Naive B cell (primary cell): ENCODE results near the gene SND1. TPM values are rescaled to one million over a fixed set of nuclear protein-coding genes. Genes with fewer than 3 reads are reported as not detected.

ENCODE experiments used
- ATAC-seq, 2 donors: fragments of 150-1000 bp; cut with Tn5 transposase; 2 replicates each; pipeline ENCODE4 v1.10.0; 2021; ENCODE audit warnings: low read depth in 2 of 2, mild to moderate bottlenecking in 2 of 2, moderate library complexity in 2 of 2
- DNase-seq: peaks from one replicate; pipeline ENCODE4 v3.0.0; 2022
- H3K27ac Mint-ChIP-seq, 6 donors: one replicate each; pipeline ENCODE4 v1.8.0; 2020 to 2022; ENCODE audit warnings: mild to moderate bottlenecking in 6 of 6, mixed read lengths in 6 of 6, moderate library complexity in 5 of 6, inconsistent platforms in 2 of 6
- H3K27me3 Mint-ChIP-seq, 3 donors: one replicate each; pipeline ENCODE4 v1.8.0; 2021 to 2022; ENCODE audit warnings: mixed read lengths in 3 of 3, mild to moderate bottlenecking in 1 of 3
- H3K36me3 Mint-ChIP-seq, 2 donors: one replicate each; pipeline ENCODE4 v1.8.0; 2020 to 2022; ENCODE audit warnings: mixed read lengths in 2 of 2, inconsistent platforms in 1 of 2, mild to moderate bottlenecking in 1 of 2
- H3K4me1 Mint-ChIP-seq, 3 donors: one replicate each; pipeline ENCODE4 v1.8.0; 2020 to 2022; ENCODE audit warnings: mixed read lengths in 3 of 3, inconsistent platforms in 1 of 3, mild to moderate bottlenecking in 1 of 3, moderate library complexity in 1 of 3
- H3K4me3 Mint-ChIP-seq, 8 donors: one replicate each; pipeline ENCODE4 v1.8.0; 2020 to 2022; ENCODE audit warnings: mild to moderate bottlenecking in 8 of 8, mixed read lengths in 8 of 8, moderate library complexity in 8 of 8, inconsistent platforms in 2 of 8
- H3K9me3 Mint-ChIP-seq, 7 donors: one replicate each; pipeline ENCODE4 v1.8.0; 2020 to 2022; ENCODE audit warnings: mixed read lengths in 7 of 7, mild to moderate bottlenecking in 5 of 7, inconsistent platforms in 2 of 7, moderate library complexity in 1 of 7
- polyA plus RNA-seq, 6 donors: library from polyadenylated mRNA; unstranded; fragments of 300-500 nt; fragmentation: Illumina TruSeq; gene quantifications; one replicate each; pipeline ENCODE4 v1.2.3, GENCODE V29; 2021; ENCODE audit warnings: low read depth in 6 of 6

The SND1 gene
- 10 to 100 TPM; 50.6 to 83.1 (median 74.2) TPM for polyA plus RNA-seq

- Mint-ChIP-seq H3K27me3 (peaks cover 0 to 4% (median 0%) of the 10 kb centered on the region in 3 donors), H3K9me3 (no peaks in the 10 kb centered on the region), H3K4me1 (peaks cover 45 to 58% (median 52%) of the 10 kb centered on the region in 3 donors), H3K27ac (peak within 1 kb of the TSS in 5 of 6 donors; percentile 94 to 100 (median 99)), H3K4me3 (peak within 1 kb of the TSS in 3 of 8 donors; percentile 98 to 99 (median 99)), H3K36me3 (no peaks in the 10 kb centered on the region)
- ATAC-seq (peak; percentile 90), DNase-seq (peak; percentile 99)
Measured at GRCh38 chr7:127651556-127652332, at the start of gene SND1. SND1 (plus strand) TSS chr7:127652194; CDS start chr7:127652374, 180 bp downstream.

GRCh38 chr7:127608446-127608845 lies 43.5 kb upstream of the SND1 start:
- Mint-ChIP-seq H3K9me3 (peaks cover 3 to 13% (median 6%) of the 10 kb centered on the region in 7 donors), H3K4me1 (no peaks in the 10 kb centered on the region), H3K36me3 (peaks cover 3 to 9% of the 10 kb centered on the region in 2 donors), H3K4me3 (no peak overlapping the region), H3K27ac (no peak overlapping the region), H3K27me3 (peaks cover 3 to 33% (median 30%) of the 10 kb centered on the region in 3 donors)
- DNase-seq (no peak), ATAC-seq (no peak)

GRCh38 chr7:127609297-127609696 lies 42.7 kb upstream of the SND1 start:
- ATAC-seq, result no peak
- Mint-ChIP-seq H3K27ac (no peak overlapping the region), H3K36me3 (peaks cover 0 to 9% of the 10 kb centered on the region in 2 donors), H3K9me3 (peaks cover 3 to 15% (median 6%) of the 10 kb centered on the region in 7 donors), H3K27me3 (peaks cover under 1 to 39% (median 36%) of the 10 kb centered on the region in 3 donors), H3K4me3 (no peak overlapping the region), H3K4me1 (no peaks in the 10 kb centered on the region)
- DNase-seq, result no peak

GRCh38 chr7:127612263-127612662 lies 39.7 kb upstream of the SND1 start:
- H3K27me3 Mint-ChIP-seq, result peaks cover 5 to 57% (median 36%) of the 10 kb centered on the region in 3 donors

GRCh38 chr7:127616724-127617123 lies 35.3 kb upstream of the SND1 start:
- H3K4me1 Mint-ChIP-seq, result peaks cover 8 to 10% (median 8%) of the 10 kb centered on the region in 3 donors
- peaks cover 0 to 7% of the 10 kb centered on the region in 2 donors for H3K36me3 Mint-ChIP-seq
- peaks cover 0 to 9% (median 1%) of the 10 kb centered on the region in 7 donors for H3K9me3 Mint-ChIP-seq
- peaks cover 28 to 86% (median 68%) of the 10 kb centered on the region in 3 donors for H3K27me3 Mint-ChIP-seq
- no peak overlapping the region for H3K27ac Mint-ChIP-seq
- DNase-seq, result no peak
- no peak for ATAC-seq
- no peak overlapping the region for H3K4me3 Mint-ChIP-seq

More at GRCh38 chr7:127612263-127612662, 39.7 kb upstream of the SND1 start:
- no peaks in the 10 kb centered on the region for H3K4me1 Mint-ChIP-seq
- peaks cover 3 to 15% (median 6%) of the 10 kb centered on the region in 7 donors for H3K9me3 Mint-ChIP-seq
- no peak overlapping the region for H3K4me3 Mint-ChIP-seq
- no peak for ATAC-seq
- H3K27ac Mint-ChIP-seq, result no peak overlapping the region
- no peak for DNase-seq
- peaks cover 0 to 9% of the 10 kb centered on the region in 2 donors for H3K36me3 Mint-ChIP-seq

GRCh38 chr7:127618042-127618441 lies 34.0 kb upstream of the SND1 start, which contains the start of gene PAX4:
PAX4 (minus strand) TSS chr7:127618142; CDS start chr7:127615928, 2,214 bp downstream.
- H3K4me3 Mint-ChIP-seq, result no peak within 1 kb of the TSS
- peaks cover 30 to 86% (median 66%) of the 10 kb centered on the region in 3 donors for H3K27me3 Mint-ChIP-seq
- peaks cover 0 to 2% (median 0%) of the 10 kb centered on the region in 7 donors for H3K9me3 Mint-ChIP-seq
- no peaks in the 10 kb centered on the region for H3K36me3 Mint-ChIP-seq
- no peak for DNase-seq
- H3K27ac Mint-ChIP-seq, result no peak within 1 kb of the TSS
- peaks cover 8 to 10% (median 8%) of the 10 kb centered on the region in 3 donors for H3K4me1 Mint-ChIP-seq
- ATAC-seq, result no peak

- H3K9me3 Mint-ChIP-seq, result peaks cover 0 to 1% (median 0%) of the 10 kb centered on the region in 7 donors
- no peak overlapping the region for H3K27ac Mint-ChIP-seq
- H3K27me3 Mint-ChIP-seq, result peaks cover 30 to 81% (median 63%) of the 10 kb centered on the region in 3 donors
- H3K4me3 Mint-ChIP-seq, result no peak overlapping the region
- no peaks in the 10 kb centered on the region for H3K36me3 Mint-ChIP-seq
- peaks cover 8 to 10% (median 8%) of the 10 kb centered on the region in 3 donors for H3K4me1 Mint-ChIP-seq
- no peak for ATAC-seq
- DNase-seq, result no peak
Measured at GRCh38 chr7:127618775-127619174, 33.2 kb upstream of the SND1 start.

- ATAC-seq, result peak in 1 of 2 donors; percentile 28
- DNase-seq, result no peak
- Mint-ChIP-seq H3K27me3 (peaks cover 32 to 77% (median 64%) of the 10 kb centered on the region in 3 donors), H3K4me1 (peaks cover 8 to 10% (median 8%) of the 10 kb centered on the region in 3 donors), H3K4me3 (no peak overlapping the region), H3K36me3 (no peaks in the 10 kb centered on the region), H3K9me3 (peaks cover 0 to 1% (median 0%) of the 10 kb centered on the region in 7 donors), H3K27ac (no peak overlapping the region)
Measured at GRCh38 chr7:127619681-127620405, 32.2 kb upstream of the SND1 start.

GRCh38 chr7:127620406-127621233 lies 31.4 kb upstream of the SND1 start:
- Mint-ChIP-seq H3K4me3 (peak overlapping the region in 2 of 8 donors; percentile 48 to 53), H3K36me3 (no peaks in the 10 kb centered on the region), H3K27ac (peak overlapping the region in 1 of 6 donors; percentile 39), H3K4me1 (peaks cover 8 to 10% (median 8%) of the 10 kb centered on the region in 3 donors), H3K27me3 (peaks cover 33 to 84% (median 64%) of the 10 kb centered on the region in 3 donors), H3K9me3 (peaks cover 0 to 7% (median 0%) of the 10 kb centered on the region in 7 donors)
- DNase-seq (no peak), ATAC-seq (no peak)

GRCh38 chr7:127625331-127625730 lies 26.7 kb upstream of the SND1 start:
- H3K36me3 Mint-ChIP-seq, result no peaks in the 10 kb centered on the region
- H3K4me1 Mint-ChIP-seq, result peaks cover 8 to 14% (median 13%) of the 10 kb centered on the region in 3 donors
- no peak overlapping the region for H3K4me3 Mint-ChIP-seq
- H3K27me3 Mint-ChIP-seq, result peaks cover 26 to 52% (median 48%) of the 10 kb centered on the region in 3 donors
- peaks cover 0 to 7% (median 0%) of the 10 kb centered on the region in 7 donors for H3K9me3 Mint-ChIP-seq
- DNase-seq, result no peak
- no peak for ATAC-seq
- no peak overlapping the region for H3K27ac Mint-ChIP-seq

- H3K27ac Mint-ChIP-seq, result no peak overlapping the region
- H3K36me3 Mint-ChIP-seq, result no peaks in the 10 kb centered on the region
- H3K4me1 Mint-ChIP-seq, result peaks cover 0 to 7% (median 5%) of the 10 kb centered on the region in 3 donors
- DNase-seq (no peak), ATAC-seq (no peak)
- peaks cover 0 to 7% (median 0%) of the 10 kb centered on the region in 7 donors for H3K9me3 Mint-ChIP-seq
- H3K4me3 Mint-ChIP-seq, result no peak overlapping the region
- peaks cover 27 to 50% (median 32%) of the 10 kb centered on the region in 3 donors for H3K27me3 Mint-ChIP-seq
Measured at GRCh38 chr7:127628445-127628844, 23.5 kb upstream of the SND1 start.

GRCh38 chr7:127629268-127629854 lies 22.6 kb upstream of the SND1 start:
- Mint-ChIP-seq H3K4me3 (peak overlapping the region in 2 of 8 donors; percentile 30 to 37), H3K9me3 (peaks cover 0 to 9% (median 0%) of the 10 kb centered on the region in 7 donors), H3K27ac (no peak overlapping the region), H3K36me3 (no peaks in the 10 kb centered on the region), H3K27me3 (peaks cover 29 to 59% (median 29%) of the 10 kb centered on the region in 3 donors), H3K4me1 (peaks cover 0 to 7% (median 5%) of the 10 kb centered on the region in 3 donors)
- ATAC-seq (peak; percentile 42 to 60), DNase-seq (peak; percentile 19)
